NCI-H1930 (cell line): Measurements from ENCODE around the gene RPA4.
"Not testable (repeated sequence)": the region's sequence is repeated elsewhere in the genome, so short reads cannot be mapped to it uniquely, and the experiment has no call there.

Experiments
- DNase-seq, 2 experiments: peaks; one replicate each; lab custom pipeline; 2025; lab: John Stamatoyannopoulos, UW

RPA4 gene, protein sequence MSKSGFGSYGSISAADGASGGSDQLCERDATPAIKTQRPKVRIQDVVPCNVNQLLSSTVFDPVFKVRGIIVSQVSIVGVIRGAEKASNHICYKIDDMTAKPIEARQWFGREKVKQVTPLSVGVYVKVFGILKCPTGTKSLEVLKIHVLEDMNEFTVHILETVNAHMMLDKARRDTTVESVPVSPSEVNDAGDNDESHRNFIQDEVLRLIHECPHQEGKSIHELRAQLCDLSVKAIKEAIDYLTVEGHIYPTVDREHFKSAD

DNA sequence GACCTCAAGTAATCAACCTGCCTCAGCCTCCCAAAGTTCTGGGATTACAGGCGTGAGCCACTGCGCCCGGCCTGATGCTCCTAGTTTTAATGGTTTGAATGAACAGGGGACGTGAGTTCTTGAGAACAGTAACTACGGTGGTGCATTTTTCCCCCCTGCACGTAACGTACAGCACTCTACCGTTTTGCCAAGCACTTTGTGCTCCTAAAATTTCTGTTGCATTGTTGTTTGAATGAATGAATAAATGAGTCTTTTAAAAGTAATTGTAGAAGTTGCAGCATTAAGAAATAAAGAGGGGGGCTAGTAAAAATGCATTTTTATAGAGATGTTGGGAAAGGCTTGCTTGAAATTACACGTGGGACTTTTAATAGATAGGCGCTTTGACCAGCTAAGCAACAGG lies at the start of gene RPA4:
Gene RPA4, plus strand, starts transcription at position 301 of the 400 bp plus-strand sequence. CDS start 403 bp downstream, outside the sequence.
- no peak for DNase-seq

GRCh38 chrX:96834137-96834536 lies 49.6 kb upstream of the RPA4 start:
- no peak for DNase-seq

DNA sequence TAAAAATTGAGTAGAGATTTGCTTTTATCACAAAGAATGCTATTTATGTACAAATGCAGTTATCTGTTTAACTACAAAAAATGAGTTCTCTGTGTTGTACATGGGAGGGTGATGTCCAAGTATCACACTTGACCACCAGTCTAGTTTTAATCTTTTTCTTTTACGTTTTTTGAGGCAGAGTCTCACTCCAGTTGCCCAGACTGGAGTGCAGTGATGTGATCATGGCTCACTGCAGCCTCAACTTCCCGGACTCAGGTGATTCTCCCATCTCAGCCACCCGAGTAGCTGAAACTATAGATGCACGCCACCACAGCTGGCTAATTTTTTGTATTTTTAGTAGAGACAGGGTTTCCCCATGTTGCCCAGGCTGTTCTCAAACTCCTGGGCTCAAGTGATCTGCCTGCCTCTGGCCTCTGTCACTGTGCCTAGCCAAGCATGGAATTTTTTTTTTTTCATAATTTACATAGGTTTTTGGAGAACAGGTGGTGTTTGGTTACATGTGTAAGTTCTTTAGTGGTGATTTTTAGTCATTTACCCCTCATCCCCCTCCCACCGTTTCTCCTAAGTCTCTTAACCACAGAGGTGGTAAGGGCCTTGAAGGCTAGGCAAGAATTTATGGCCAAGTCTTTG lies 47.9 kb upstream of the RPA4 start:
- no peak for DNase-seq

DNA sequence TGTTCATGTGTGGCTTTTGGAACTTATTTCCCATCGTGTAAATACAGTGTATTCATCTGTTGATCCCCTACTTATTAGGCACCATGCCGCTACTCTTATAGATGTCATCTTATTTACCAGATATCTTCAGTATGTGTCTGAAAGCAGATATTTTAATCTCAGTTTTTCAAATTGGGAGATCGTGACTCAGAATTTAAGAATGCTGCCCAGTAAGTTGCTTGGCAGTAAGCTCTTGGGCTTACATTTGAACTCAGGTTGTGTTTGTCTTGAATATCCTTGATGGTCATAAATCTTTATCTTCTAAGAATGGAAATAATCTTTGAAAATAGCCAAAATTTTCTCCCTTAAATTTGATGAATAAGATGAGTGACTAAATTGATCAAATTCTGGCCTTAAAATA lies 45.9 kb upstream of the RPA4 start:
- no peak for DNase-seq

DNA sequence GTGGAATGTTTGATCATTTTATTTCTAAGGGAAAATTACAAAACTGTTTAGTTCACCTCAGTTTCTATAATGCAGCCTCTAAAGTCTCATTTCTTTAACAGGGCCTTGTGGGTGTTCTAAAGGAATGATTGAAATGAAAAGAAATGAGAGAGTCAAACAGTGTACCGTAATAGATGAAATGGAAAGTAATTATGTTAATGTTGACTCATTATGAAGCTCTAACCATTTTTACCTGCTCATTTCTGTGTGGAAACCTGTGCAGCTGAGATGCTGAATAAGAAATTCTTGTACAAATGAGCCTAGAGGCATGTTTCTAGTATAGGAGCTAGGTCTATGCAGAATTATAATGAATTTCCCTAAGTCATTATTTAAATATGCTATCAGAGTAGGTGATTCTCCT lies 45.2 kb upstream of the RPA4 start:
- no peak for DNase-seq

DNA sequence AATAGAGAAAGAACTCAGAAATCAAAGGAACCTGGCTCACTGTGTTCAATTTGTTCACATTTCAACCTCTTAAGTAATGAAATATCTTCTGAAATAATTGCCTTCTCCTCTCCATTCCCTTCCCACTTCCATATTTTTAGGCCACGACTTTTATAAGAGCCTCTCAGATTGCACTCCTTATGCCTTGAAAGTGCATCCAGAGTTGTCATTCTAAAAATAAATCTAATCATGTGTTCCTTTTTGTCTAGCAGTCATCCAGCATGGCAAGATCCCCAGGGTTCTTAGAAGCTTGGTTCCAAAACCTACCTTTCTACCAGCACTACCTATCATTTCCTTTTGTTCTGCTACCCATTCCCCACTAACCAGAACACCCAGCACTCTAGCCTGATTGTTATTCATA lies 42.4 kb upstream of the RPA4 start:
- no peak for DNase-seq

DNA sequence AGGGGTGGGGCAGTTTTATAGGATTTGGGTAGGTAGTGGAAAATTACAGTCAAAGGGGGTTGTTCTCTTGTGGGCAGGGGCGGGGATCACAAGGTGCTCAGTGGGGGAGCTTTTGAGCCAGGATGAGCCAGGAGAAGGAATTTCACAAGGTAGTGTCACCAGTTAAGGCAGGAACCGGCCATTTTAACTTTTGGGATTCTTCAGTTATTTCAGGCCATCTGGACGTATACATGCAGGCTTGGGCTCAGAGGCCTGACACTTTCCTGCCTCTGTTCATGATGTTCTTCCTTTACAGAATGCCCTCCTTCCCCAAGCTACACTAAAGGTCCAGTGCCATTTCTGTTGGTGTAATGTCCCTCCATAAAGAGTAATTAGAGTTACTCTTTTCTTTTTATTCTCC lies 41.8 kb upstream of the RPA4 start:
- not testable (repeated sequence) for DNase-seq

DNA sequence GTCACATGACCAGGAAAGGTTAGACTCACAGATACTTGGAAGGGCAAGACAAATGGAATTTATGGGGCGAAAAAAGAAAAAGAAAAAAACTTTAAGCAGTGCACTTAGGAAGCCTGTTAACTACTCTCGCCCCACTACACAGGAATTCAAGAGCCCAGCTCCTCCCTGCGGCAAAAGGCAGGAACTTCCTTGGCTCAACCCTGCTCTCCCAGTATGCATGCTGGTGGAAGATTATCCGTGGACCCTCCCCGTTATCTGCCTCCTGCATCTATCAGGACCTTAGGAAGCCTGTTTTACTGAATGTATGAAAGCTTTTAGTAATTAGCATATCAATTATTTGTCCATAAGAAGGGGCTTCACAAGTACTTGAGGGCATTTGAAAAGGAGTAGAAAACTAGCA lies 40.1 kb upstream of the RPA4 start:
- no peak for DNase-seq

DNA sequence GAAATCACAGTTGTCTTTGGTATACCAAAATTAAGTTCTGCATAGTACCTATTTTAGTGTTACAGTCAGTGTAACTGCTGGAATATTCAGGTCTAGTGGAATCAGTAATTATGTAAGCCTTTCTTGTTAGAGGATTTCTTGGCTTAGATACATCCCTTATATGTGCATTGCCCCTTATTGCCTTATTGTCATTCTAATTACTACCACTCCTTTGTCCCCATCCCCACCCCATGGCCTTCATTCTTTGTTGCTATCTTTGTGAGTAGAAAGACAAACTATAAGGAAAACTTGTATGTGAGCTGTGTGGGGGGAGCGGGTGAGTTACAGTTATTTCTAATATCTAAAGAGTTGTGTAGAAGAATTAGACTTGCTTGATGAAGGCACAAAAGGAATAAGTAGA lies 36.9 kb upstream of the RPA4 start:
- DNase-seq = no peak

DNA sequence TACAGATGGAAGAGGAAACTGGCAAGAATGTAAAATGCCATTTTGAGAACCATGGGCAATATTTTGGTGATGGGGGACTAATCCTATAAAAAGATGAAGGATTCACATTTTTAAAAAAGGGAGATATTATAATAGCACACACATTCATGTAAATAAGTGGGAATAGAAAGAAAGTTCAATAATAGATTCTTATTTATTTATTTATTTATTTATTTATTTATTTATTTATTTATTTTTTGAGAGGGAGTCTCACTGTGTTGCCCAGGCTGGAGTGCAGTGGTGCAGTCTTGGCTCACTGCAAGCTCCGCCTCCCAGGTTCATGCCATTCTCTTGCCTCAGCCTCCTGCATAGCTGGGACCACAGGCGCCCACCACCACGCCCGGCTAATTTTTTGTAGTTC lies 24.3 kb upstream of the RPA4 start:
- DNase-seq = not testable (repeated sequence)

DNA sequence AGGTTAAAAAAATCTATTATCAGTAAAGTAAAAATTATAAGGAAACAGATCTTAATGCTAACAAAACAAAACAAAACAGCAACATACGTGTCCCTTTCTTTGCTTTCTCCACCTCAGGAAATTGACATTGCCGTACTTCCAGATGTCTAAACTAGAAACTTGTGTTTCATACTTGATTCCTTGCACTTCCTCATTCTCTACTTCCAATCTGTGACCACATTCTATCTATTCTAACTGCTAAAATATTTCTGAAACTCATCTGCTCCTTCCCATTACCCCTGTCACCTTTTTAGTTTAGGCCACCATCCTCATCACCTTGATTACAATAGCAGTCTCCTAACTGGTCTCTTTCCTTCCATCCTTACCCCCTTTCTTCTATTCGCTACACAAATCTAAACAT lies 22.5 kb upstream of the RPA4 start:
- no peak for DNase-seq

GRCh38 chrX:96861661-96862060 lies 22.0 kb upstream of the RPA4 start:
- DNase-seq = no peak

- no peak for DNase-seq
These were observed 319 bp downstream of the RPA4 start for GRCh38 chrX:96884027-96884426.

DNA sequence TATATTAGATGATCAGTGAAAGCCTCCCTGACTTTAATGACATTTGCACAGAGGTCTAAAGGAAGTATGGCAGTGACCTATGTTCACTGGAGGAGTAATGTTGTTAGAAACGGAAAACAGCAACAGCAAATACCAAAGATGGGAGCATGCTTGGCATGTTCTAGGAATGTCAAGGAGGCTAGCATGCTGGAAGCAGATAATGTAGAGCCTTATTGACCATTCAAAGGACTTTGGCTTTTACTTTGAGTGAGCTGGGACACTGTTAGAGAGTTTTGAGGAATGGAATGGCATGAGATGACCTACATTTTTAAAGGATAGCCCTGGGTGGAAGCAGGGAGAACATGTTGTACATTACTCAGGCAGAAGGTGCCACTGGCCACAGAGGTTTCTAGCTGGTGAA lies 6.0 kb downstream of the RPA4 start:
- DNase-seq = no peak

GRCh38 chrX:96906741-96907140 lies 23.0 kb downstream of the RPA4 start:
- no peak for DNase-seq

DNA sequence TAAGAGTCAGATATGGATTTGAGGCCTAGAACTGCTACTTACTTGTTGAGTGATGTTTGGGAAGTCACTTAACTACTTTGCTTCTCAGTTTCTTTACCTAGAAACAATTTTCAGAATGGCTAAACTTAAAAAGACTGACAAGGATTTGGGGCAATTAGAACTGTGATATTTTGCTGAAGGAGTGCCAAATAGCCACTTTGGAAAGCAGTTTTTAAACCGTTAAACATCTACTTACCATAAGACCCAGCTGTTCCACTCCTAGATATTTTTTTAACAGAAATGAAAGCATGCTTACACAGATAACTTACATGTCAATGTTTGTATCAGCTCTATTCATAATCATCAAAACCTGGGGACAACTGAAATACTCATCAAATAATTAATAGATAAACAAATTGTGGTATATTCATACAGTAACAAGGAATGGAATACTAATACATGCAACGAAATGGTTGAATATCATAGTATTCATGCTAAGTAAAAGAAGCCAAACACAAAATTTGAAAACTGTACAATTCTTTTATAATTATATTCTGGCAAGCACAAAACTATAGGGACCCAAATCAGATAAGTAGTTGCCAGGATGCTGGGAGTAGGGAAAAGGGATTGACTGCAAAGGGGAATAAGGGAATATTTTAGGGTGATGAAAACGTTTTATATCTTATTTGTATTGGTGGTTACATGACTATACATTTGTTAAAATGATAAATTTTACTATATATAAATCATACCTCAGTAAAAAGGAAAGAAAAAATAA lies 24.0 kb downstream of the RPA4 start:
- no peak for DNase-seq

DNA sequence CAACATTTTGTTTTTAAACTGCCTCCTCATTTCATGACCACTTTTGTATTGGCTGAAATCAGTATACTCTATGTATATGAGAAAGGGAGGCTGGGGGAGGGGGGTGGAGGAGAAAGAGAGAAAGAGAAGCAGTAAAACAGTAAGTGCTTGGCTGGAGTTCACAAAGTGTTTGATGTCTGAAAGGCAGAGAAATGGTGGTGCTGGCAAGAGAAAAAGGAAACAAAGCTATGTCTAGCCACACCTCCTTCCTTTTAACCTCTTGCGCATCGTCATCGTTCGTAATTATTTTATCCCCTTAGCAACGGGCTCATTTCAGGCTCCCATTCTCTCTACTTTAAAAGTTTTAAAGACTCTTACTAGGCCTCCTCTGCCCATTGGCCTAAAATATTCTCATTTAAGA lies 25.6 kb downstream of the RPA4 start:
- no peak for DNase-seq

- no peak for DNase-seq
These were observed 35.2 kb downstream of the RPA4 start for GRCh38 chrX:96918864-96919263.

DNA sequence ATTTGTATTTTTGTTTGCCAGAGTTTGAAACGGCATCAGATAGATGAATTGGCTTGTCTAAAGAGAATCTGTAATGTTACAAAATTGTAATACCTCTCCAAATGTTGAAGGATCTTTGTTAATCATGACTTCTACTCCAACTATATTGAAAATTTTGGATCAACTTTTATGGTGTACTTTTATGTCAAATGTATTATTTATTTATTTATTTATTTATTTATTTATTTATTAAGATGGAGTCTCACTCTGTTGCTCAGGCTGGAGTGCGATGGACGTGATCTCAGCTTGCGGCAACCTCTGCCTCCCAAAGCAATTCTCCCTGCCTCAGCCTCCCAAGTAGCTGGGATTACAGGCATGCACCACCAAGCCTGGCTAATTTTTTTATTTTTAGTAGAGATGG lies 36.0 kb downstream of the RPA4 start:
- no peak for DNase-seq

DNA sequence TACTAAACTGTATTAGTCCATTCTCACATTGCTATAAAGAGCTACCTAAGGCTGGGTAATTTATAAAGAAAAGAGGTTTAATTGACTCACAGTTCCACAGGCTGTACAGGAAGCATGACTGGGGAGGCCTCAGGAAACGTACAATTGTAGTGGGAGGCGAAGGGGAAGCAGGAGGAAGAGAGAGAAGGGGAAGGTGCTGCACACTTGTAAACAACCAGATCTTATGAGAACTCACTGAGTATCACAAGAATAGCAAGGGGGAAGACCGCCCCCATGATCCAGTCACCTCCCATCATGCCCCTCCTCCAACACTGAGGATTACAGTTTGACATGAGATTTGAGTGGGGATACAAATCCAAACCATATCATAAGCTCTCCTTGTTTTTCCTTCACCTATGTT lies 40.9 kb downstream of the RPA4 start:
- DNase-seq = no peak

GRCh38 chrX:96929036-96929435 lies 45.3 kb downstream of the RPA4 start:
- DNase-seq = no peak
